ENCODE results near the gene SLC27A5. TPM values are rescaled to one million over a fixed set of nuclear protein-coding genes. Genes with fewer than 3 reads are reported as not detected.

SLC27A5 gene
- total and polyA plus RNA-seq, 2 of the 13 experiments (the other 11 are each of a cell fraction or from before 2014, with no cell fraction given), result 30.3 to 40.2 TPM

- TF ChIP-seq ZHX2 (IDR thresholded peaks at IDR 0.05; ENCODE audit: low read depth), result peak; percentile 55
- TF ChIP-seq ZHX2 (CRISPR knock-in tag; IDR thresholded peaks at IDR 0.05; ENCODE audit: borderline replicate concordance), result 0 out of 2 replicates have a peak, but pooled peaks have one; percentile 62
- no peak; the same call in 1 of the 2 replicates for TF ChIP-seq RNF2 (conservative IDR thresholded peaks at IDR 0.05; ENCODE audit: low read depth)
- no peak for TF ChIP-seq ZNF562 (CRISPR knock-in tag; IDR thresholded peaks at IDR 0.05; ENCODE audit: borderline replicate concordance)
- no peak for TF ChIP-seq ZNF558 (CRISPR knock-in tag; IDR thresholded peaks at IDR 0.05; ENCODE audit: borderline replicate concordance)
- TF ChIP-seq CENPT (CRISPR knock-in tag; IDR thresholded peaks at IDR 0.05; ENCODE audit: low read depth), result 0 out of 2 replicates have a peak, but pooled peaks have one; percentile 39
- no peak for TF ChIP-seq MLX (CRISPR knock-in tag; IDR thresholded peaks at IDR 0.05)
- no peak for TF ChIP-seq SMYD3 (CRISPR knock-in tag; IDR thresholded peaks at IDR 0.05)
- TF ChIP-seq AKNA (CRISPR knock-in tag; IDR thresholded peaks at IDR 0.05; ENCODE audit: borderline replicate concordance), result no peak
- no peak for TF ChIP-seq HNF4A (CRISPR knock-in tag; IDR thresholded peaks at IDR 0.05)
- TF ChIP-seq TIGD3 (CRISPR knock-in tag; IDR thresholded peaks at IDR 0.05; ENCODE audit: borderline replicate concordance), result no peak; the same call in 1 of the 2 replicates
- 0 out of 2 replicates have a peak, but pooled peaks have one; percentile 26 for TF ChIP-seq CHD2 (IDR thresholded peaks at IDR 0.05; ENCODE audit: low read depth, low read length)
- no peak for TF ChIP-seq TCF7 (IDR thresholded peaks at IDR 0.05; ENCODE audit: low read depth)
- no peak for TF ChIP-seq PAF1 (CRISPR knock-in tag; IDR thresholded peaks at IDR 0.05)
- TF ChIP-seq SNAI1 (CRISPR knock-in tag; IDR thresholded peaks at IDR 0.05; ENCODE audit: borderline replicate concordance), result no peak
These were observed 32.2 kb upstream of the SLC27A5 start, which contains the start of gene TRIM28 (continued) for GRCh38 chr19:58543826-58544590.

All from HepG2 (cell line).